H1 (cell line): ENCODE data around the gene PRKAR2B. TPM values are rescaled to one million over a fixed set of nuclear protein-coding genes. Genes with fewer than 3 reads are reported as not detected.

Experiments used
- CTCF ChIA-PET: fragments of 300-600 bp; sonication (Branson Sonifier 250); formaldehyde crosslinking; loops from one replicate; lab custom pipeline; 2021; ENCODE audit not compliant: partially characterized antibody; lab: Charles Lee
- POLR2A ChIA-PET: fragments of 300-600 bp; sonication (Branson Sonifier 250); formaldehyde crosslinking; loops from one replicate; lab custom pipeline; 2021; ENCODE audit warnings: inconsistent platforms; ENCODE audit not compliant: partially characterized antibody; lab: Charles Lee
- DNase-seq, 2 experiments: peaks; one replicate each; pipeline versions ENCODE4 v3.0.0 to v3.0.0-alpha.2; 2010 to 2022; ENCODE audit warnings: low spot score in 2 of 2, low read depth in 1 of 2, mixed read lengths in 1 of 2
- FAIRE-seq: peaks from 2 replicates; lab custom pipeline; 2011; peaks lifted over from hg19 to GRCh38; lab: Jason Lieb, UNC
- H2AFZ ChIP-seq: 2 replicates; pipeline ENCODE4 v1.8.1; 2012; ENCODE audit warnings: low read length, inconsistent platforms
- H2AK5ac ChIP-seq: 2 replicates; pipeline ENCODE4 v1.6.1; 2013; ENCODE audit warnings: low read depth, low read length
- H2BK120ac ChIP-seq: replicated peaks from 2 replicates; pipeline ENCODE3; 2013; ENCODE audit warnings: low read depth, low read length, inconsistent platforms
- H2BK12ac ChIP-seq: 2 replicates; pipeline ENCODE4 v1.6.1; 2013; ENCODE audit warnings: low read depth, low read length
- H2BK15ac ChIP-seq: 2 replicates; pipeline ENCODE4 v1.6.1; 2013; ENCODE audit warnings: low read length
- H2BK20ac ChIP-seq: 2 replicates; pipeline ENCODE4 v1.6.1; 2013; ENCODE audit warnings: low read length
- H2BK5ac ChIP-seq: 2 replicates; pipeline ENCODE4 v1.6.1; 2013; ENCODE audit warnings: low read depth, low read length
- H3K14ac ChIP-seq: 2 replicates; pipeline ENCODE4 v1.6.1; 2013; ENCODE audit warnings: inconsistent platforms; ENCODE audit not compliant: insufficient read length
- H3K18ac ChIP-seq: 2 replicates; pipeline ENCODE4 v1.6.1; 2013; ENCODE audit warnings: low read length; ENCODE audit errors: extremely low read depth
- H3K23ac ChIP-seq: 2 replicates; pipeline ENCODE4 v1.6.1; 2013; ENCODE audit warnings: inconsistent platforms; ENCODE audit not compliant: insufficient read length
- H3K23me2 ChIP-seq: 2 replicates; pipeline ENCODE4 v1.6.1; 2013; ENCODE audit warnings: low read depth, low read length
- H3K27ac ChIP-seq: 2 replicates; pipeline ENCODE4 v1.6.1; 2011; ENCODE audit warnings: low read depth, low read length, inconsistent platforms
- H3K27me3 ChIP-seq, 4 experiments: replicated peaks in 1 of 4; 1 replicate in 1 of 4; 2 replicates in 3 of 4; pipeline versions ENCODE4 v1.6.1 to v1.8.1; 2011 to 2013; ENCODE audit warnings: low read length in 3 of 4, mild to moderate bottlenecking in 3 of 4, inconsistent platforms in 2 of 4, mixed read lengths in 2 of 4, moderate library complexity in 1 of 4; ENCODE audit not compliant: control insufficient read depth in 3 of 4, insufficient read depth in 3 of 4; ENCODE audit errors: extremely low read depth in 1 of 4
- H3K36me3 ChIP-seq, 4 experiments: 2 replicates each; pipeline versions ENCODE4 v1.6.1 to v1.8.1; 2011 to 2013; ENCODE audit warnings: mild to moderate bottlenecking in 4 of 4, low read length in 3 of 4, moderate library complexity in 2 of 4, control low read depth in 1 of 4, inconsistent platforms in 1 of 4; ENCODE audit not compliant: insufficient read depth in 4 of 4, control insufficient read depth in 2 of 4
- H3K4ac ChIP-seq: replicated peaks from 2 replicates; pipeline ENCODE3; 2013; ENCODE audit warnings: low read length, low read depth, mixed read lengths, inconsistent platforms; ENCODE audit not compliant: insufficient read length
- H3K4me1 ChIP-seq, 4 experiments: replicated peaks in 1 of 4; 1 replicate in 1 of 4; 2 replicates in 3 of 4; pipeline versions ENCODE4 v1.6.1 to v1.8.1; 2011 to 2013; ENCODE audit warnings: low read length in 3 of 4, inconsistent platforms in 2 of 4, mixed read lengths in 1 of 4; ENCODE audit not compliant: insufficient read depth in 4 of 4, control insufficient read depth in 3 of 4
- H3K4me2 ChIP-seq, 2 experiments: 2 replicates each; pipeline versions ENCODE4 v1.6.1 to v1.8.1; 2011 to 2013; ENCODE audit warnings: low read depth in 2 of 2, low read length in 2 of 2, control low read depth in 1 of 2, inconsistent platforms in 1 of 2, mild to moderate bottlenecking in 1 of 2; ENCODE audit not compliant: insufficient read depth in 1 of 2
- H3K4me3 ChIP-seq, 4 experiments: fragments of 200-600, 300-600 bp in 1 of 4; sonication (generic), shearing (Covaris generic), sonication (Bioruptor Twin) in 1 of 4; 2 replicates each; pipeline versions ENCODE4 v1.5.1 to v1.8.1; 2011 to 2016; ENCODE audit warnings: low read length in 4 of 4, low read depth in 3 of 4, control low read depth in 2 of 4, inconsistent platforms in 2 of 4, mild to moderate bottlenecking in 2 of 4, mixed read lengths in 1 of 4, moderate library complexity in 1 of 4; ENCODE audit not compliant: insufficient read depth in 2 of 4; ENCODE audit errors: extremely low read depth in 1 of 4
- H3K56ac ChIP-seq: replicated peaks from 2 replicates; pipeline ENCODE3; 2013; ENCODE audit warnings: low read depth, mild to moderate bottlenecking, mixed read lengths, low read length, inconsistent platforms; ENCODE audit not compliant: insufficient read length
- H3K79me1 ChIP-seq: 2 replicates; pipeline ENCODE4 v1.6.1; 2013; ENCODE audit warnings: low read depth, low read length, control low read depth
- H3K79me2 ChIP-seq, 2 experiments: 2 replicates each; pipeline versions ENCODE4 v1.6.1 to v1.8.1; 2012 to 2013; ENCODE audit warnings: low read length in 2 of 2, mild to moderate bottlenecking in 2 of 2, inconsistent platforms in 1 of 2; ENCODE audit not compliant: insufficient read depth in 2 of 2, control insufficient read depth in 1 of 2
- H3K9ac ChIP-seq, 4 experiments: replicated peaks in 1 of 4; 1 replicate in 1 of 4; 2 replicates in 3 of 4; pipeline versions ENCODE4 v1.6.1 to v1.8.1; 2011 to 2013; ENCODE audit warnings: low read depth in 3 of 4, low read length in 3 of 4, control low read depth in 2 of 4, mild to moderate bottlenecking in 2 of 4, moderate library complexity in 2 of 4, inconsistent platforms in 1 of 4; ENCODE audit errors: extremely low read depth in 1 of 4
- H3K9me3 ChIP-seq, 2 experiments: 2 replicates each; pipeline versions ENCODE4 v1.6.1 to v1.8.1; 2012 to 2013; ENCODE audit warnings: mild to moderate bottlenecking in 2 of 2, moderate library complexity in 2 of 2, control low read depth in 1 of 2, inconsistent platforms in 1 of 2, low read depth in 1 of 2, low read length in 1 of 2, mixed read lengths in 1 of 2; ENCODE audit not compliant: insufficient read depth in 2 of 2
- H4K20me1 ChIP-seq, 2 experiments: replicated peaks in 1 of 2; 2 replicates each; pipeline versions ENCODE3 to v1.8.1; 2011 to 2013; ENCODE audit warnings: inconsistent platforms in 2 of 2, low read length in 2 of 2, mild to moderate bottlenecking in 1 of 2; ENCODE audit not compliant: insufficient read depth in 2 of 2, control insufficient read depth in 1 of 2
- H4K5ac ChIP-seq: 2 replicates; pipeline ENCODE4 v1.6.1; 2013; ENCODE audit warnings: low read length, low read depth, mixed read lengths, inconsistent platforms; ENCODE audit not compliant: insufficient read length
- H4K8ac ChIP-seq: 2 replicates; pipeline ENCODE4 v1.8.0; 2013; ENCODE audit warnings: mild to moderate bottlenecking, moderate library complexity, low read length, inconsistent platforms; ENCODE audit not compliant: insufficient read depth; ENCODE audit errors: extremely low read depth
- H4K91ac ChIP-seq: replicated peaks from 2 replicates; pipeline ENCODE3; 2013; ENCODE audit warnings: low read length, mixed read lengths, inconsistent platforms; ENCODE audit not compliant: insufficient read length
- BRCA1 ChIP-seq: IDR thresholded peaks from 2 replicates; pipeline ENCODE4 v1.6.1; 2012; ENCODE audit warnings: low read depth, low read length, improper control_type of control experiment
- E2F6 ChIP-seq: IDR thresholded peaks from 2 replicates; pipeline ENCODE4 v1.6.1; 2012; ENCODE audit warnings: inconsistent platforms
- EP300 ChIP-seq, 2 experiments: IDR thresholded peaks; 1 replicate in 1 of 2; 2 replicates in 1 of 2; pipeline ENCODE4 v1.6.1; 2011 to 2012; ENCODE audit warnings: low read depth in 2 of 2, low read length in 2 of 2, mild to moderate bottlenecking in 2 of 2, borderline replicate concordance in 1 of 2, inconsistent platforms in 1 of 2, moderate library complexity in 1 of 2
- KDM4A ChIP-seq: IDR thresholded peaks from one replicate; pipeline ENCODE4 v1.7.1; 2012; ENCODE audit warnings: low read depth, mild to moderate bottlenecking, moderate library complexity, low read length, inconsistent platforms; ENCODE audit not compliant: severe bottlenecking
- RXRA ChIP-seq: IDR thresholded peaks from 2 replicates; pipeline ENCODE4 v1.6.1; 2011; ENCODE audit warnings: low read depth, mild to moderate bottlenecking, low read length, moderate library complexity; ENCODE audit not compliant: insufficient read depth
- WGBS, 2 experiments: shearing (Covaris generic) in 1 of 2; methylation state at CpG; one replicate each; pipeline versions ENCODE4 v1.1.6 to v1.1.7; 2013 to 2015; ENCODE audit warnings: low lambda C conversion rate in 2 of 2, mixed read lengths in 2 of 2, inconsistent platforms in 1 of 2, low coverage in 1 of 2, missing lambda C conversion rate in 1 of 2; ENCODE audit not compliant: insufficient replicate concordance in 2 of 2, insufficient coverage in 1 of 2, insufficient read length in 1 of 2; ENCODE audit errors: extremely low coverage in 1 of 2, missing lambda C conversion rate in 1 of 2; 5-methylcytosine and 5-hydroxymethylcytosine counted together
- polyA plus RNA-seq, 7 experiments: library from polyadenylated mRNA; depleted of rRNA in 3 of 7; stranded (reverse) in 5 of 7; unstranded in 2 of 7; fragments of >200 nt in 5 of 7; fragments of 200-250 nt in 2 of 7; gene quantifications; 1 replicate in 5 of 7; 2 replicates in 1 of 7; 4 replicates in 1 of 7; pipeline versions ENCODE4 v1.2.1 to v1.2.3, GENCODE V29; 2011 to 2013; ENCODE audit warnings: missing spikeins in 2 of 7, mixed read lengths in 2 of 7
- total RNA-seq: library from RNA; stranded (reverse); fragmentation: NEBNext Ultra II Directional; extraction: Animal tissue kit (Norgen Biotek cat#: 25700); gene quantifications from 2 replicates; pipeline ENCODE4 v1.2.1, GENCODE V29; 2021

PRKAR2B gene
- total and polyA plus RNA-seq, 2 of the 8 experiments (the other 6 are each of a cell fraction or from before 2014, with no cell fraction given), result 10.4 to 37.0 TPM

- H3K14ac ChIP-seq, result no peak overlapping the region
- H3K4me3 ChIP-seq, result no peak overlapping the region
- peaks cover 0 to 8% of the 10 kb centered on the region in 2 experiments; a peak in 1 of 4 replicates for H3K9me3 ChIP-seq
- FAIRE-seq (no peak), DNase-seq (no peak)
- H3K4me1 ChIP-seq, result 0 out of 7 replicates have a peak, but pooled peaks cover 0 to 2% (median 0%) of the 10 kb centered on the region in 4 experiments
- H3K4me2 ChIP-seq, result no peak overlapping the region
- no peak overlapping the region for H3K9ac ChIP-seq
- CTCF ChIA-PET, result interaction anchor here (0.6 kb wide), 1 partner anchor 10 kb away, joined by 3 read pairs; no protein-coding TSS in a partner anchor
- H4K20me1 ChIP-seq, result no peaks in the 10 kb centered on the region
- POLR2A ChIA-PET, result no interaction called here
- no peak overlapping the region for H2BK120ac ChIP-seq
- no peak overlapping the region for H4K5ac ChIP-seq
- no peak overlapping the region for H3K4ac ChIP-seq
- no peaks in the 10 kb centered on the region for H3K27me3 ChIP-seq
- H3K79me2 ChIP-seq, result no peaks in the 10 kb centered on the region
- no peak overlapping the region for H2AK5ac ChIP-seq
- H3K23me2 ChIP-seq, result no peaks in the 10 kb centered on the region
- no peak overlapping the region for H3K56ac ChIP-seq
- H2BK12ac ChIP-seq, result no peak overlapping the region
- no peak overlapping the region for H2BK15ac ChIP-seq
- H2BK20ac ChIP-seq, result no peak overlapping the region
- no peaks in the 10 kb centered on the region for H3K79me1 ChIP-seq
- H2AFZ ChIP-seq, result no peak overlapping the region; the same call in 1 of the 2 replicates
- H3K18ac ChIP-seq, result no peak overlapping the region
- no peaks in the 10 kb centered on the region for H3K36me3 ChIP-seq
- TF ChIP-seq EP300 (IDR thresholded peaks at IDR 0.05; ENCODE audit: borderline replicate concordance in 1 of 2, low read depth in 2 of 2, low read length in 2 of 2) (no peak), E2F6 (no peak), KDM4A (no peak), RXRA (no peak), BRCA1 (no peak)
- H4K8ac ChIP-seq, result no peak overlapping the region
- no peak overlapping the region for H3K23ac ChIP-seq
- H4K91ac ChIP-seq, result no peak overlapping the region
- no peak overlapping the region for H2BK5ac ChIP-seq
- whole genome bisulfite sequencing, 2 experiments, result 93% methylated on average over 3 of the region's 3 CpGs; no CpG with 5 or more reads in 1 of the 2 experiments
- H3K27ac ChIP-seq, result no peak overlapping the region
These were observed 6.5 kb upstream of the PRKAR2B start for GRCh38 chr7:107037717-107038603.
